MCF 10A (cell line): Measurements from ENCODE around the gene ZNF320. TPM values are rescaled to one million over a fixed set of nuclear protein-coding genes. Genes with fewer than 3 reads are reported as not detected.
"Not testable (repeated sequence)": the region's sequence is repeated elsewhere in the genome, so short reads cannot be mapped to it uniquely, and the experiment has no call there.

Source experiments
- BruUV-seq: library from RNA; stranded (reverse); fragments of 400-500 nt; replicated peaks from 2 replicates; lab custom pipeline; 2021; lab: Mats Ljungman, UMichigan
- CTCF ChIA-PET: fragments of 300-600 bp; sonication (Branson Sonifier 250); formaldehyde crosslinking; extraction: SDS; loops from one replicate; lab custom pipeline; 2021; ENCODE audit warnings: antibody characterized with exemption, inconsistent platforms; lab: Yijun Ruan, JAX
- POLR2A ChIA-PET: fragments of 300-600, 350-650 bp; sonication (Branson Sonifier 250); formaldehyde crosslinking; extraction: SDS; loops from one replicate; lab custom pipeline; 2020; ENCODE audit warnings: antibody characterized with exemption, inconsistent platforms; lab: Yijun Ruan, JAX
- DNase-seq: peaks from one replicate; pipeline ENCODE4 v3.0.0-alpha.2; 2018; ENCODE audit not compliant: unreplicated experiment
- H3K27ac Mint-ChIP-seq: one replicate; pipeline ENCODE4 v1.8.0; 2022; ENCODE audit warnings: mild to moderate bottlenecking, low read depth, mixed read lengths; ENCODE audit not compliant: unreplicated experiment
- H3K27me3 Mint-ChIP-seq: one replicate; pipeline ENCODE4 v1.8.0; 2022; ENCODE audit warnings: mixed read lengths; ENCODE audit not compliant: insufficient read depth, unreplicated experiment
- H3K36me3 Mint-ChIP-seq: one replicate; pipeline ENCODE4 v1.8.0; 2022; ENCODE audit warnings: mild to moderate bottlenecking, moderate library complexity, mixed read lengths; ENCODE audit not compliant: insufficient read depth, unreplicated experiment
- H3K4me1 Mint-ChIP-seq: one replicate; pipeline ENCODE4 v1.8.0; 2022; ENCODE audit warnings: mixed read lengths; ENCODE audit not compliant: insufficient read depth, unreplicated experiment
- H3K4me3 Mint-ChIP-seq: one replicate; pipeline ENCODE4 v1.8.0; 2022; ENCODE audit warnings: mild to moderate bottlenecking, moderate library complexity, mixed read lengths; ENCODE audit not compliant: unreplicated experiment
- H3K9me3 Mint-ChIP-seq: one replicate; pipeline ENCODE4 v1.8.0; 2022; ENCODE audit warnings: mixed read lengths; ENCODE audit not compliant: unreplicated experiment
- CTCF ChIP-seq: fragments of 200-600 bp; IDR thresholded peaks from one replicate; pipeline ENCODE4 v1.8.0; 2022; ENCODE audit warnings: antibody characterized with exemption, mild to moderate bottlenecking; ENCODE audit not compliant: unreplicated experiment
- intact Hi-C: fragments of 100-400 bp; cut with micrococcal nuclease; formaldehyde crosslinking; loops from 2 replicates; pipeline ENCODE4 v1.14.1; 2022
- total RNA-seq: library from RNA; stranded (reverse); gene quantifications from 2 replicates; pipeline ENCODE4 v1.2.3, GENCODE V29; 2022

ZNF320 gene
- total RNA-seq, 1 experiment from 2014 or later: 5.4 TPM

GRCh38 chr19:52871466-52871865 is 26.0 kb downstream of the ZNF320 start:
- H3K27me3 Mint-ChIP-seq: no peaks in the 10 kb centered on the region
- no peaks in the 10 kb centered on the region for H3K36me3 Mint-ChIP-seq
- H3K27ac Mint-ChIP-seq: no peak overlapping the region
- TF ChIP-seq CTCF: no peak
- BruUV-seq: no TSS peak
- no peak for DNase-seq
- no peaks in the 10 kb centered on the region for H3K4me1 Mint-ChIP-seq
- intact Hi-C loops: no loop called here
- H3K9me3 Mint-ChIP-seq: peaks cover 26% of the 10 kb centered on the region
- POLR2A ChIA-PET: no interaction called here
- CTCF ChIA-PET: interaction anchor here (0.6 kb wide), 1 partner anchor 13 kb away, joined by 3 read pairs; no protein-coding TSS in a partner anchor
- no peak overlapping the region for H3K4me3 Mint-ChIP-seq

GRCh38 chr19:52868031-52868430 is 29.4 kb downstream of the ZNF320 start:
- CTCF ChIA-PET: interaction anchor here (0.5 kb wide), 1 partner anchor 14 kb away, joined by 3 read pairs; no protein-coding TSS in a partner anchor
- H3K4me3 Mint-ChIP-seq, H3K27me3 Mint-ChIP-seq, BruUV-seq, H3K4me1 Mint-ChIP-seq, H3K9me3 Mint-ChIP-seq, H3K27ac Mint-ChIP-seq, intact Hi-C loops, H3K36me3 Mint-ChIP-seq, DNase-seq: not testable (repeated sequence)
- POLR2A ChIA-PET: interaction anchor here (0.6 to 0.7 kb wide), 2 partner anchors 205 to 494 kb away, joined by 3 to 4 read pairs; no protein-coding TSS in a partner anchor

DNA sequence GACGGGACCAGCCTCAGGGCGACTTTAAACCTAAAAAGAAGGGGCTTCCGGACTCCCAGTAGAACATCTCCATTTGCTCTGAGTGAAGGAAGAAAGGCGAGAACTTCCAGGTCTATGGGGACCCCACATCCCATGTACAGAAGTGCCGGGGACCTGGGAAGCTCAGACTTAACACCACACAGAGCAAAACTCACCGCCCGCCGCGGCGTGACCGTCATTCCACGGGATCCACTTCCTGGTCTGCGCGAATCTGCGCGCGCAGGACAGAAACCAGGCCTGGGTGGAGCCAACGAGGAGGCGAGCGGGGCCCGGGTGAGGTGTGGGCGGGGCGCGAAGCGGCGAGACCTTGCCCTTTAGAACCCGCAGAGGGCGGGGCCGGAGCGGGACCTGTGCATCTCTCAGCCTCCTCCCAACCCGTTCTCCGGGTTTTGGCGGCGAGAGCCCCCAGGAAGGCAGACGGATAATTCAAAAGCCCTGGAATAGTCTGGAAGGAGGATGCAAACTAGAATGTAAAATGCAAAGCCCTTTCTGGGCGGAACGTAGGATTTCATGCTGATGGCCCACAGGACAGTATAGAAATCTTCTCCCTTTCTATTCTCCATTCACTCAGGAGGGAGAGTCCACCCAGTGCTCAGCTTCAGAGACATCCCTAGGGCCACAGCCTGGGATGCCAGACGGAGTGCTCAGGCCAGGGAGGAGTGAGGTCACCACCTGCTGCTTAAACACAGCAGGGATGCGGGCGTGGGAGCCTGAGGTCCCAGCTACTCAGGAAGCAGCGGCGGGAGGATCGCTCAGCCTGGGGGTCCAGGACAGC is 39.9 kb downstream of the ZNF320 start, which contains the start of gene ZNF468:
ZNF468 (minus strand) TSS at position 242 of the 814 bp plus-strand sequence. CDS start 3,347 bp downstream, outside the sequence.
- H3K27ac Mint-ChIP-seq: peak within 1 kb of the TSS; percentile 89
- H3K36me3 Mint-ChIP-seq: peaks cover 20% of the 10 kb centered on the region
- H3K4me1 Mint-ChIP-seq, CTCF ChIA-PET, BruUV-seq, H3K27me3 Mint-ChIP-seq: not testable (repeated sequence)
- H3K9me3 Mint-ChIP-seq: peaks cover 17% of the 10 kb centered on the region
- POLR2A ChIA-PET: interaction anchor here (0.6 to 1.4 kb wide), 3 partner anchors 36 to 244 kb away, joined by 3 to 4 read pairs (median 3); partner anchors contain the start of genes ZNF28 and ZNF816
- peak; percentile 56 for DNase-seq
- intact Hi-C loops: loop anchor here (5.0 kb wide), 1 partner anchor 35 kb away; the partner anchor contains the start of gene ZNF28
- peak within 1 kb of the TSS; percentile 83 for H3K4me3 Mint-ChIP-seq

GRCh38 chr19:52856540-52857377 is 40.7 kb downstream of the ZNF320 start:
- BruUV-seq: TSS peak; percentile 60
- POLR2A ChIA-PET: interaction anchor here (1.1 to 1.4 kb wide), 2 partner anchors 36 to 67 kb away, joined by 3 read pairs; partner anchors contain the start of gene ZNF28
- intact Hi-C loops: loop anchor here (5.0 kb wide), 1 partner anchor 34 kb away; the partner anchor contains the start of gene ZNF28
- H3K27me3 Mint-ChIP-seq, DNase-seq, H3K4me1 Mint-ChIP-seq, CTCF ChIA-PET, H3K9me3 Mint-ChIP-seq: not testable (repeated sequence)
- Mint-ChIP-seq H3K27ac (peak overlapping the region; percentile 89), H3K4me3 (peak overlapping the region; percentile 83), H3K36me3 (peaks cover 28% of the 10 kb centered on the region)

Other genes with a start within 250 kb of the ZNF320 start
- 12.6 and 23.1 TPM in 2 replicates for gene ZNF611, start 162.6 kb downstream of the ZNF320 start, total RNA-seq
- 7.9 and 9.8 TPM in 2 replicates for gene ZNF600, start 110.8 kb downstream of the ZNF320 start, total RNA-seq
- gene ZNF28, start 76.0 kb downstream of the ZNF320 start, total RNA-seq: 13.2 and 15.6 TPM in 2 replicates
- gene ZNF468, start 40.0 kb downstream of the ZNF320 start, total RNA-seq: 9.6 and 18.7 TPM in 2 replicates
- gene ZNF888, start 25.8 kb upstream of the ZNF320 start, total RNA-seq: 7.0 and 7.3 TPM in 2 replicates
- 5.4 and 5.5 TPM in 2 replicates for gene ZNF816, start 65.2 kb upstream of the ZNF320 start, total RNA-seq
- gene ERVV-1, start 116.3 kb upstream of the ZNF320 start, total RNA-seq: not detected in 2 replicates
- not detected in 2 replicates for gene ERVV-2, start 147.1 kb upstream of the ZNF320 start, total RNA-seq
- gene ZNF160, start 205.8 kb upstream of the ZNF320 start, total RNA-seq: 16.5 and 20.3 TPM in 2 replicates
- gene ZNF415, start 235.3 kb upstream of the ZNF320 start, total RNA-seq: not detected in 2 replicates